NCI-H774 (cell line): Measurements from ENCODE around the gene TBCD.

Source experiments
- DNase-seq: peaks from one replicate; lab custom pipeline; 2025; lab: John Stamatoyannopoulos, UW

The TBCD gene

DNA sequence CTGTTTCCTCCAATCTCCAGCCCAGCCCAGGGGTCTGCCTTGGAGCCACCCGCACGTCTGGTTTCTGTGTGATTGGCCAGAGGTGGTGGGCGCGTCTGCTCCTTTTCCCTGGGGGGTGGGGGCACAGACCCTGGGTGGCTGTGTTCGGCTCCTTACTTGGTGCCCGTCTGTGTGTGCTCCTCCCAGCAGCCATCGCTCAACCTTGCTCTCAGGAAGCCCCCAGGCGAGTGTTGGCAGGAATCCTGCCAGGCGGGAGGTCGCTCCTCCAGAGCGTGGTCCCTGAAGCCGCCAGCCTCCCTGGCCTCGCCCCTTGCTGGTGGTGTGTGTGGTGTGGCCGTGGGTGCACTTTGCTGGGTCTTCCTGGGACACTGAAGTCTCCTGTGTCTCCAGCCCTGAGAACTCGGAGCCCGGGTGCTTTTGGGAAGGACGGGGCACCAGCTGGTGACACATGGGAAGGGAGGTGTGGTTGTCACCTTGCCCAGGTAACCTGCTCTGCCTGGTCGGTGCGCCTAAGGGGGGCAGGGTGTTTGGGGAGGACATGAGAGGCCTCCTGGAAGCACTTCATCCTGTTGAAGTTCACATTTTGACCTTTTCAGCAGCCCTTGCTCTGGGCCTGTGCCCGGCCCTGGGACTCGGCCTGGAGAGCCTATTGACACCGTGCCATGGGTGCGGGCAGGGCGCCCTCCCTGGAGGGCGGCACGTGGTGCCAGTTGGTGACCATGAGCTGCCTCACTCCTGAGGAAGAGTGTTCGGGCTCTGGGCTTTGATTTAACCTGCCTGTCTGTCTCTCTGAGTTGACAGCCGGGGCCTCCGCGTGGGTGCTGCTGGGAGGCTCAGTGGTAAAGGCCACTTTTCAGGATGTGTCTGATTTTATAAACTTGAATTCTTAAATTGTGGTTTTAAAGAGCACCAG lies 137.0 kb downstream of the TBCD start:
- no peak for DNase-seq

DNA sequence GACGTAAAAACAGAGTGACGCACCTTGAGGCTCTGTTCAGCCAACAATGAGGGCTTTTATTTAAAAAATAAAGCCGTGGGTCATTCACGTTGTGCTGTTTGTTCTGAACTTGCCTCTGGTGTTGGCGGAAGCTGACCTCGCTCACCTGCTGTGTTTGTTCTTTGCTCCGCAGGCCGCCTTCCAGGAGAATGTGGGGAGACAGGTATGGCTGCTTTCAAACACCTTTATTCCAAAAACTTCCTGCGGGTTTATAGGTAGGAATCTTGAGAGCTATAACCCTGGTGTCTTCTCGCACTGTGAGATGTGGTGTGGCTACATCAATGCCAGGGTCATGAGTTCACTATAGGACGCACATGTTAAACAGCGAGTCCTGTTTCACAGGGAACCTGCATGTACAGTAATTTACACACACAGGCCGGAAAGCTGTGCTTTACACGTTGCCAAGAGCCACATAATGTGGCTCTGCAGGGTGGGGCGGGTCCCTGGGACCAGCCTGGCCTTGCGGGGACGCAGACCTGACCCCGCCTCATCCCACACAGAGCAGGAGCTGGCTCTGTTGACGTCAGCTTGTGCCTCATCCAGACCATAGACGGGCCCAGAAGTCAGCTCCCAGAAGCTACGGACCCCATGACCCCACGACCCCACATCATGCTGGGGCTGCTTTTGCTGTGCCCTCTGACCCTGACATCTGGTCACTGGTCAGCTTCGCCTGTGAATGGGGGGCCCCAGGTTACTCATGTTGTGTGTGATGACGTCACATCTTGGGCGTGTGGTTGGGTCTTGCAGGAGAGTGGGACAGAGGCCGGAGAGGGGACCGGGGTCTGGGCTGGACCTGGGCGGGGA lies 137.9 kb downstream of the TBCD start:
- DNase-seq: peak; percentile 24

DNA sequence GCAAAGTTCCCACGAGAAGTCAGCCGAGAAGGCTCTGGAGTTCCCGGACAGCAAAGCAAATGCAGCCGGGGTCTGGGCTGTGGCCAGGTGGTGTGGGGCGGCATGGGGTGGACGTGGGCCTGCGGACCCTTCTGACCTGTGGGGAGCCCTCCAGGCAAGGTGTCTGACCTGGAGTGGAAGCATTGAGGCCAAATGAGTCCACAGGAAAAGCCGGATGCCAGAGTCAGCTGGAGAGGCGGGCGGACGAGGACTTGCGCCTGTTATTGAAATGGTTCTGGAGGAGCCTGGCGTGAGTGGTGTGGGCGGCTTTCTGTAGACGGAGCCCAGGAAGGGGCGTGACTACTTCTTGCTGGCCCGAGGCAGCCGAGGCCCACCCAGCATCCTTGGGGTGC lies 138.5 kb downstream of the TBCD start:
- no peak for DNase-seq

DNA sequence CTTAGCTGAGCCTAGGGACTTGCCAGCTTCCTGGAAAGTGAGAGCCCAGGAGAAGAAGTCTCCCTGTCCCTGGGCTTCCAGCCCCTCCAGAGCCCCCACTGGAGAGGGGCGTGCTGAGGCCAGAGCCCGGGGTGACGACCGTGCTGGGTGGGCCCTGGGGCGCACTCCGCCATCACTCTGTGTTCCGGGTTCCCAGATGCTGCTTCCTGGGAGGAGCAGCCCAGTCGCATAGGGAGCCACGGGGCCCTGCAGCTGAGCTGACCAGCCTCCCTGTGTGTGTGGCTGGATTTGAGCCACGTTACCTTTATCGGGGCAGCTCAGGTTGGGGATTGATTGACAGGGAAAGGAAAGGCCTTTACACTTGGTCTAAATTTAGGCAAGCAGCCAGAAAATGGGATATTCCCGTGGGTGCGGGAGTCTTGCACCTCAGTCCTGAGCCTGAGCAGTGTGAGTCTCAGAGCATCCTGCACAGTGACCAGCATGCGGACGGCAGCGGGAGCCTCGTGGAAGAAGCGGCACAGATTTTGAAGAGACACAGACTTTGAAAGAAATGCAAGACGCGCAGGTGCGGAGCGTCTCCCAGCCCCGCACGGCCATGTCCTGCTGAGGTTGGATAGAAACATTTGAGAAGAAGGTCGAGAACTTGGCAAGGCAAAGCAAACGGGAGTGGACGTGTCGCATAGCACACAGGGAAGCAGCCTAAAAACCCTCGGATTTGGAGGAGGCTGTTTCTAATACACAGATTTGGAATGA lies 139.2 kb downstream of the TBCD start:
- no peak for DNase-seq

DNA sequence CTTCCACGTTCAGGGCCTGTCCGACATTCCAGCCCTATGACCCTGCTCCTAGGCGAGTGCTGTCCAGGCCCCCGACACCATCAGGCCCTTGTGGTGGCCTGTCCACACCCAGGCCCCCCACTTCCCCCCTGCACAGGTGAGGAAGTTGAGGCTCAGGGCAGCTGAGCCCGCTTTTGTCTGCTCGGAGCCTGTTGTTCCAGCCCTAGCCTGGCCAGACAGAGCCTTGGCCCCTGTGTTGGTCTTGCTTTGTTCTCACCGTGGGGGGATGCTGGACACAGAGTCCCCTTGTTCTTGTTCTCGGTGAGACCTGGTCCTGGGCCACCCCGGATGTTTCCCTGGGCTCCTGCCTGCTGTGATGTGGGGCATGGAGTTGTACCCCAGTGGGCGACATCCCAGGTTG lies 140.0 kb downstream of the TBCD start:
- DNase-seq: no peak

DNA sequence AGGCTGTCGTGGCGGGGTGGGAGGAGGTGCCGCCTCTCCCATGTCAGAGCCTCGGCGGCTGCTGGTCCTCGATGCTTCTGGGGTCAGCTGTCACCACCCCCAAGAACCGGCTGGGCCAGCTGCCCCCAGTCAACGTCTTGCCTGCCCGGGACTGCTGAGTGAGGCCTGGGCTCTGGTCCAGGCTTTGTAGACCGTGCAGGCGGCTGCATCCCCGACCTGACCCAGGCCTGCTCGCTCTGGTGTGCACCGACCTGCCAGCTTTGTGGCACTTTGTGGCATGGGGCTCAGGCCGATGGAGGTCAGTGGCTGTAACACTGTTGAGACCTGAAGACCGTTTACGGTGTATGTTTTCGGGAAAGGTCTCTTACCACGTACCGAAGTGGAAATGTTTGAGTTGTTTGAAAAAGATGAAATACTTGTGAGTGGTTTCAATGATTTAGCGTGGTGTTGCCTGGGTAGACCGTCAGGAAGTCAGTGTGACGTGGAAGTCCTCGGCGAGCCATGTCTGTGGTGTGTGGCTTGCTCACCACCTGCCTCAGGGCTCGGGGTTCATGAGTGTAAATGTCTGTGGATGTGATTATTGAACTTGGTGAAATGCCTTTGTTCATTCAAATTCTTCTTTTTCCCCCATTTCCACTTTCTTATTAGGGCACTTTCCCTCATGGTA lies 141.2 kb downstream of the TBCD start:
- DNase-seq: no peak

DNA sequence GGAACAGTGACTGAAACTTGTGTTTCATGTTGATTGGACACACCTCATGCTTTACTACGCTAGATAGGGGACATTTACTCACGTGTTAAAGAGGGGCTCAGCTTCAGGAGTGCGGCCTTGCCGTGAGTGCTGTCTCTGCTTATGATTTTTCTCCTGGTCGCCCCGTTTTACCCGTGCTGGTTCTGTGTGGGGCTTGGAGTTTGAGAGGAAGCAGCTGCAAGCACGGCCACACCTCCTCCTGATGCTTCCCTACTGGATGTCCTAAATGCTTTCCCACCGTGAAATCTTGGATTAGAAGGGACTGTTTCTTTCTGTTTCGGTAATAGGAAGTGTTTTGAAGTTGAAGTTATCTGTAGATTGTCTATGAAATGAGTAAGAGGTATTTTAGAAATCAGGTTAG lies 141.9 kb downstream of the TBCD start:
- no peak for DNase-seq

DNA sequence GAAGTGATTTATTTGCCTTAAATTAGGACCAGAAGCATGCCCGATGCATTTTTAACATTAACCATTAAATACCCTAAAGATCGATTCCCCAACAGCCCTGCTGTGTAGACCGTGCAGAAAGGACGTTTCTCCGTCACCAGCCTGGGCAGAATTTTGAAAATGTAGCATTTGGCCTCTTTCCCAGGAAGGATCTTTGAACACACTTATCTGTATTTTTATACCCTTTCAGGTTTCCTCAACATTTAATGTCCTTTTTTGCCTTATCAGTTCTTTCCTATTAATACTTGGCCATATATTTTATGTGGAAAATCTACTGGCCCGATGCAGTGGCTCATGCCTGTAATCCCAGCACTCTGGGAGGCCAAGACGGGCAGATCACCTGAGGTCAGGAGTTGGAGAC lies 142.5 kb downstream of the TBCD start:
- DNase-seq: no peak

DNA sequence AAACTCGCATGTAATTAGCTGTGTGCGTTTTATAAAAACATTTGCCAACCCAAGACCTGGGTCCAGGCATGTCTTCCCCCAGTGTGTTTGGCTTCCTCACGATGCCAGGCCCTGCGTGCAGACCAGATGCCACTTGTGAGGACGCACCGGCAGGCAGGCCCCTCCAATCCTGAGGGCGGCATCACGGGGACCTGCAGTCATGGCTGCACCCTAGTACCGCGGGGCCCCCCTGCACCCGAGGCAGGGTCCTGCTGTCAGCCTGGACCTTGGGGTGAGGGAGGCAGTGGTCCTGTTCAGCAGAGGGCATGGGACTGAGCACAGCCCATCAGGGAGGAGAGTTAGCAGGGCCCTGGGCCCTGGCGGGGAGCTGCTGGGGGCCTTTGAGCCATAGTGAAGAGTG lies 143.2 kb downstream of the TBCD start:
- DNase-seq: no peak

DNA sequence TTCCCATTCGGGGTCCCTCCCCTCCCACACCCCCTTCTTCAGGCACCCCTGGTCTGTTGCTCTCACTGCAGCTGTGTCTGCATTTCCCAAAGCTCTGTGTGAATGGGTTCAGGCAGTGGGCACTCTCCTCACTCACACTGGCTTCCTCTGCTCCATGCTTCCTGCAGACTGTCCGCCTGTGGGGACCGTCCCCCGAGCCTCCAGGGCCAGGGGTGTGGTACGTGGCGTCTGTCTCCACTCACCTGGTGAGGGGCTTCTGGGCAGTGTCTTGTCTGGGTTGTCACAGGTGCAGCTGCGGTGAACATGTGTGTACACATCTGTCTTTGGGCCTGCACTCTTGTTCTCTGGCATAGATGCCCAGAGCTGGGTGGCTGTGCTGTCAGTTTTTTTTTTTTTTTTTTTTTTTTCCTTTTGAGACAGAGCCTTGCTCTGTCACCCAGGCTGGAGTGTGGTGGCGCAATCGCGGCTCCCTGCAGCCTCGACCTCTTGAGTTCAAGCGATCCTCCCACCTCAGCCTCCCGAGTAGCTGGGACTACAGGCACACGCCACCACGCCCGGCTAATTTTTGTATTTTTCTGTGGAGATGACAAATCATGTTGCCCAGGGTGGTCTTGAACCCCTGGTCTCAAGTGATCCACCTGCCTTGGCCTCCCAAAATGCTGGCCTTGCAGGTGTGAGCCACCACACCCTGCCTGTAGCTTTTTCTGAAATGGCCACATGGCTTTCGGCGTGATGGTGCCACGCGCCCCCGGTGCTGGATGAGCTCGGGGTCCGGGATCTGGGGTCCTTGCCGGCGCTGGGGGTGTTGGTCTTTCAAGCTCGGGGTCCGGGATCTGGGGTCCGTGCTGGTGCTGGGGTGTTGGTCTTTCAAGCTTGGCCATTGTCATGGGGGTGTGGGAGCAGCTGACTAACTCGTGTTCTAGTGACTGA lies 144.5 kb downstream of the TBCD start:
- no peak for DNase-seq

DNA sequence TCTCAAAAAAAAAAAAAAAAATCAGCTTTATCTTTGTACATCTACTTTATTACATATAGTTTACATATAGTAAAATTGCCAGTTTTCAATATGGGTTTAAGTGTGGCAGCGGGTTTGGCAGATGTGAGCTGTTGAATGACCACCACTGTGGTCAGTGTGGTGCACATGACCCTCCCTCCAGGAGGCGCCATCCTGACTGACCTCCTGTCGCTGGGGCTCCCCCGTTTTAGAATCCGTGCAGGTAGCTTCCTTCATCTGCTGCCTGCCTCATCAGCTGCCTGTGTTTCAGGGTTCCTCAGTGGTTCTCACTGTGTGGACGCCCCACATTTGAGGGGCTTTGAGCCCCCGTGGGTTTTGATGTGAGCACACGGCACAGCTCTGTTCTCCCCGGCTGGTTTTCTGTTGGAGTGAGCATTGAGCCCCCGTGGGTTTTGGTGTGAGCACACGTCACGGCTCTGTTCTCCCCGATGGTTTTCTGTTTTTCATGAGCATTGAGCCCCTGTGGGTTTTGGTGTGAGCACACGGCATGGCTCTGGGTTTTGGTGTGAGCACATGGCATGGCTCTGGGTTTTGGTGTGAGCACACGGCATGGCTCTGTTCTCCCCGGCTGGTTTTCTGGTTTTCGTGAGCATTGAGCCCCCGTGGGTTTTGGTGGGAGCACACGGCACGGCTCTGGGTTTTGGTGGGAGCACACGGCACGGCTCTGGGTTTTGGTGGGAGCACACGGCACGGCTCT lies 145.8 kb downstream of the TBCD start:
- no peak for DNase-seq

DNA sequence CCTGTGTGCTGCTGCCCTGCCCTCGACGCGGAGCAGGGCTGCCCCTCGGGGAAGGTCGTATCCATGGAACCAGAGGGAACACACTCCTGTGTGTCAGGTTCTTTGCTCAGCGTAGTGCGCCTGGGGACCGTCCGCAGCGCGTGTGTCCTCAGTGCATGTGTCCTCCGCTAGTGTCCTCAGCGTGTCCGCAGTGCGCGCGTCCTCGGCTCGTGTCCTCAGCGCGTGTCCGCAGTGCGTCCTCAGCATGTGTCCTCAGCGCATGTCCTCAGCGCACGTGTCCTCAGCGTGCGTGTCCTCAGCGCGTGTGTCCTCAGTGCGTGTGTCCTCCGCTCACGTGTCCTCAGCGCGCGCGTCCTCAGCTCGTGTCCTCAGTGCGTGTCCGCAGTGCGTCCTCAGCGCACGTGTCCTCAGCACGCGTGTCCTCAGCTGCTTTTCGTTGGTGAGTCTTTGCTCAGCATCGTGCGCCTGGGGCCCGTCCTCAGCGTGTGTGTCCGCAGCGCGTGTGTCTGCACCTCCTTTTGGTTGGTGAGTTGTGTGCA lies 147.2 kb downstream of the TBCD start:
- no peak for DNase-seq

DNA sequence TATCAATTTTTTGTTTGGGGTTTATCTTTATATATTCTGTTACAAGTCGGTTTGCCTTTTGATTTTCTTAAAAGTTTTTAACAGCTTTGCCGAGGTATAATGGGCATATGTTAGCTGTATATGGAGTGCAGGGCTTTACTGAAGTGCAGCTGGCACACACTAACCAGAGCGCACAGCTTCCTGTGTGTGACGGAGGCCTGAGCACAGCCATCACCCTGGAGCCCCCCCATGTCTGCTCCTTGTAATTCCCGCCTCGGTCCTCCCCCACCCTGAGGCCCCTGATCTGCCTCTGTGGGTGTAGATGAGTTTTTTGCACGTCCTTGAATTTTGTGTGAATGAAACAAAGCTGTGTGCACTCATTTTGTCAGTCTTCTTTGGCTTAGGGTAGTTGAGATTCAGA lies 148.1 kb downstream of the TBCD start:
- DNase-seq: no peak

DNA sequence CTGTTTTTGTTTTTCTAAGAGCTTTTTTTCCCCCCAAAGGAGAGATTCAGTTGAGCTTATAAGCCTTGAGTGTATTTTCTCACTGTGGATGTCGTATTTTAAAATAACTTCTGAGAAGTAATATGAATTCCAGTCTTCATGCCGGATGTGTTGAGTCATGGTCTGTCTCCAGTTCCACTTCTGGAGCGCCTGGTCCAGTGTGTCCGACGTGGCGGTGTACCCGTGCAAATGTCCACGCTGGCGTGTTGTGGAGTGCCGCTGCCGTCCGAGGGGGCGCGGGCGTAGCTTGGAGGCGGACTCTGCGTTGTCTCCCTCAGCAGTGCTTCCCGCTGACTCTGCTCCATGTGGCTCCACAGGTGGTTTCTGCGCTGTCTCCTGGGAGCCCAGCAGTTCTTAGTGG lies 148.9 kb downstream of the TBCD start:
- DNase-seq: no peak

DNA sequence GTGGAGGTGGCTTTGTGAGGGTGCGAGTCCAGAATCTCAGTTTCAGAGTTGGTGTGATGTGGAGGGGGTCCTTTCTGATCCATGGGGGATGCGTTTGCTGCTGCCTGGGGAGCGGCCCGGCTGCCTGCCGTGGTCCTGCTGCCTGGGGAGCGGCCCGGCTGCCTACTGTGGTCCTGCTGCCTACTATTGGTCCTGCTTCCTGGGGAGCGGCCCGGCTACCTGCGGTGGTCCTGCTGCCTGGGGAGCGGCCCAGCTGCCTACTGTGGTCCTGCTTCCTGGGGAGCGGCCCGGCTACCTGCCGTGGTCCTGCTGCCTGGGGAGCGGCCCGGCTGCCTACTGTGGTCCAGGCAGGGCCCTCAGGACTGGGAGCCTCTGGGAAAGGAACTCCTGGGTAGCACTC lies 149.5 kb downstream of the TBCD start:
- DNase-seq: no peak

DNA sequence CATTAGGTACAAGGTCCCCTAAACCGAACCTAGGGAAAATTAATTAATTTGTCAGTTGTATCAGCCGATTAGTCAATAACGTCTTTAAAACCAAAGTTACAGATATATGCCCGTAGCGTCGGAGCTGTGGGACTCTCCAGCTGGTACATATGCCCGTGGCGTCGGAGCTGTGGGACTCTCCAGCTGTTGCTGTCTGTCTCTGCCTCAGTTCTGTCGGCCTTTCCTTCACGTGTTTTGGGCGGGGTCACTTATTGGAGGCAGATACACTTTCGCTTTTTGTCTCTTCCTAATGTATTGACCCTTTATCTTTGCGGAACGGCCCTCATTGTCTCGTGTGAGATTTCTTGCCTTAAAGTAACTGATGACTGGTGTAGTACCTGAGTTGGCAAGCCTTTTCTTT lies 150.0 kb downstream of the TBCD start:
- DNase-seq: no peak

DNA sequence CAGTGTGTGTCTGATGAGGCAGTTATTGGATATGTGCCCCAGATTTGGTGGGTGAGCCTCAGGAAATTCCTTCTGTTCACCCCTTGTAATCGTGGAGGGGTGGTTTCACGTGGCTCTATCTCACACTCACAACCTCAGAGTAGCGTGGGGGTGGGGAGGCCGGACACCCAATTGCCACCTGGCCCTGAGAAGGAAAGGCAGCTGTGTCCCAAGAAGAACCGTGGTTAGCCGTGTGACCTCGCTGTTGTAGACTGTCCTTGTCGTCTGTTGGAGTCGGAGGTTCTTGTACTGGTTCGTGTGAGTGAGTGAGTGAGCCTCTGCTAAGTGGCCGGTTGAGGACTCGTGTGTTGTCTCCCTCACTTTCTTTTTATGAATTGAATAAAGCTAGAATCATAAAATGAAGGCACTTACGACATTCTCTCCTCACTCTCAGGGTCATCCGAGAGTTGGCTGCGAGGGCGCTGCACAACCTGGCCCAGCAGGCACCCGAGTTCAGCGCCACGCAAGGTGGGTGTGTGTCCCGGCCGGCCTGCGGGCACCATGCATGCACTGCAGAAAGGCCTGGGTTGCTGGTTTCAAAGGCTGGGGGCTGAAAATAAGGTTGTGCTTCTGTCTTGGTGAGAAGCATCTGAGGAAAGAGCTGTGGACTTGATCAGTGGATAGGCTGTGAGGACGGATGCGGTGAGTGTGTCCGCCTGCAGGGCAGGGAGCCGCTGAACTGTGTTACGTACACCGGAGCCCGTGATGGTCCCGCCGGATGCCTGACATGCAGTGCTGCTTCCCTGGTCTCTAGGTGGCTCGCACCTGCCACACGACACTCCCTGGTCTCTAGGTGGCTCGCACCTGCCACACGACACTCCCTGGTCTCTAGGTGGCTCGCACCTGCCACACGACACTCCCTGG lies 151.4 kb downstream of the TBCD start:
- DNase-seq: no peak

DNA sequence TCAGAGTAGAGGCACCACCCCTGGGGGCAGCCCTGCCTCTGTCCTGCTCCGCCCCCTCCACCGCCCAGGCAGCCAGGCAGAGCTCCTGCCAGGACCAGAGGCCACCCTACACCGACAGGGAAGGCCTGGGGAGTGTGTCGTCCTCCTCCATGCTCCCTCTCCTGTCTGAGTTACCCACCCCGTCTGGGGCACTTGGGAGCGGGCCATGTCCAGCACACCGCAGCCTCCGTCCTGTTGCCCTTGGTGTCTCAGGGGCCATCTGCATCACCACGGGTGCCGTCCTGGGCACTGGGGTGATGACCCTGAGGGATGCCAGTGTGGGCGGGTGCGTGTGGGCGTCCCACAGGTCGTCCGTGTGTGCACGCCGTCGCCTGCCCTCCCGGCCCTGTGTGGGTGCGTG lies 153.3 kb downstream of the TBCD start:
- DNase-seq: no peak
